H1 (cell line): ENCODE measurements around the gene ASB11. TPM values are rescaled to one million over a fixed set of nuclear protein-coding genes. Genes with fewer than 3 reads are reported as not detected.

Source experiments
- ASH2L ChIP-seq: fragments of 200-600, 300-600 bp; sonication (generic); IDR thresholded peaks from one replicate; pipeline ENCODE4 v1.7.1; 2017; ENCODE audit warnings: low read length
- EGR1 ChIP-seq: IDR thresholded peaks from 2 replicates; pipeline ENCODE4 v1.6.1; 2011; ENCODE audit warnings: low read depth, low read length, borderline replicate concordance
- RBBP5 ChIP-seq: IDR thresholded peaks from 2 replicates; pipeline ENCODE4 v1.7.1; 2012; ENCODE audit warnings: low read depth, mild to moderate bottlenecking, inconsistent platforms, low read length, moderate library complexity, borderline replicate concordance
- YY1 ChIP-seq: IDR thresholded peaks from 2 replicates; pipeline ENCODE4 v1.6.1; 2011; ENCODE audit warnings: low read depth, mild to moderate bottlenecking, low read length
- polyA plus RNA-seq, 7 experiments: library from polyadenylated mRNA; depleted of rRNA in 3 of 7; stranded (reverse) in 5 of 7; unstranded in 2 of 7; fragments of >200 nt in 5 of 7; fragments of 200-250 nt in 2 of 7; gene quantifications; 1 replicate in 5 of 7; 2 replicates in 1 of 7; 4 replicates in 1 of 7; pipeline versions ENCODE4 v1.2.1 to v1.2.3, GENCODE V29; 2011 to 2013; ENCODE audit warnings: missing spikeins in 2 of 7, mixed read lengths in 2 of 7
- total RNA-seq: library from RNA; stranded (reverse); fragmentation: NEBNext Ultra II Directional; extraction: Animal tissue kit (Norgen Biotek cat#: 25700); gene quantifications from 2 replicates; pipeline ENCODE4 v1.2.1, GENCODE V29; 2021
- TF ChIP-seq, protein P1 (sequence below): IDR thresholded peaks from 2 replicates; pipeline ENCODE4 v1.6.1; 2011; ENCODE audit warnings: low read length, improper control_type of control experiment

Gene ASB11
- total and polyA plus RNA-seq, 2 of the 8 experiments (the other 6 are each of a cell fraction or from before 2014, with no cell fraction given): not detected

- TF ChIP-seq, protein P1, sequence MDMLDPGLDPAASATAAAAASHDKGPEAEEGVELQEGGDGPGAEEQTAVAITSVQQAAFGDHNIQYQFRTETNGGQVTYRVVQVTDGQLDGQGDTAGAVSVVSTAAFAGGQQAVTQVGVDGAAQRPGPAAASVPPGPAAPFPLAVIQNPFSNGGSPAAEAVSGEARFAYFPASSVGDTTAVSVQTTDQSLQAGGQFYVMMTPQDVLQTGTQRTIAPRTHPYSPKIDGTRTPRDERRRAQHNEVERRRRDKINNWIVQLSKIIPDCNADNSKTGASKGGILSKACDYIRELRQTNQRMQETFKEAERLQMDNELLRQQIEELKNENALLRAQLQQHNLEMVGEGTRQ: no peak
- TF ChIP-seq YY1 (no peak), EGR1 (no peak), ASH2L (no peak), RBBP5 (no peak)
Observed at GRCh38 chrX:15340867-15341266, 25.4 kb upstream of the ASB11 start (continued).
